Activated CD4-positive, alpha-beta T cell treated with anti-CD3 and anti-CD28 coated beads, Interleukin-2, amount 50 U/mL, for 24 hours (primary cell): Measurements from ENCODE around the gene ACBD3.

Source experiments
- DNase-seq, 2 donors: peaks; one replicate each; pipeline ENCODE4 v3.0.0-alpha.2; 2020; ENCODE audit warnings: low read depth in 1 of 2, low spot score in 1 of 2

Gene ACBD3

GRCh38 chr1:226134170-226135058, 52.1 kb downstream of the ACBD3 start:
- no peak for DNase-seq

GRCh38 chr1:226133504-226134123, 52.9 kb downstream of the ACBD3 start:
- no peak for DNase-seq

- no peak for DNase-seq
Observed at GRCh38 chr1:226132728-226133503, 53.6 kb downstream of the ACBD3 start.

DNA sequence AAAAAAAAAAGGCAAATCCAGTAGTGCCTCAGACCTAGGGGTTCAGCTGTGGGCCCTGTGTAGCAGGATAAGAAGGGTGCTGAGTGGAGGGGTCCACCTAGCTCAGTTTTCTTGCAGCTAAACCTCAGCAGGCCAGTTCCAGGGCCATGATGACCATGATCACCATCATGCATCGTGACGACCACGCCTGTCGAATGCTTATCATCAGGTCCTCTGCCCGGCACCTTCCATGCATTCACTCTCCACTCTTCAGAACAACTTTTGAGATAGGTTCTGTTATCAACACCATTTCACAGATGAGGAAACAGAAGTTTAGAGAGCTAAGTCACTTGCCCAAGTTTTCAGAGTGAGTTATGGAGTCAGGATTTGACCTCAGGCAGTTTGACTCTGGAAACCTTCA, 54.9 kb downstream of the ACBD3 start:
- no peak for DNase-seq

GRCh38 chr1:226129230-226129629, 57.3 kb downstream of the ACBD3 start:
- DNase-seq, result no peak

DNA sequence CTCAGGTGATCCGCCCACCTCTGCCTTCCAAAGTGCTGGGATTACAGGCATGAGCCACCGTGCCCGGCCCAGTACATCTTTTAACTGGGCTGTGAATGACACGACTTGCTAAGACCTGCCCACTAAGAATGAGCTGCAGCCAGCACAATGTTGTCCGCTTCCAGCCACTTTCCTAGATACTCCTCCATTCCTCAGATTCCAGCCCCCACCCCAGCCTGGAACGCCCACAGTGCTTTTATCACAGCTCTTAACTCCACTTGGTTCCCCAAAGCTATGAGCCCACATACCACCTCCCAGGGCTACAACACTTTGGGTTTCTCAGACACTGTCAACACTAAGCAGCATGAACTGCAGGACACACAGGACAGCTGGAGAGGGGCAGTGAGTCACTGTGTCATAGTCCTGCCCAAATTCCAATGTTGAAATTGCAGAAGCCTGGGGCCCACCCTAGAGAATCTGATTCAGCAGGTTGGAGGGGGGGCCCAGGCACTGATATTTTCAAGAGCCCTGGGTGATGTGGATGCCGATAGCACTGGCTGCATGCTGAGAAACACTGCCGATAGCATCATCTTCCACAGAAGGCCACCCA, 58.0 kb downstream of the ACBD3 start:
- DNase-seq, result no peak

DNA sequence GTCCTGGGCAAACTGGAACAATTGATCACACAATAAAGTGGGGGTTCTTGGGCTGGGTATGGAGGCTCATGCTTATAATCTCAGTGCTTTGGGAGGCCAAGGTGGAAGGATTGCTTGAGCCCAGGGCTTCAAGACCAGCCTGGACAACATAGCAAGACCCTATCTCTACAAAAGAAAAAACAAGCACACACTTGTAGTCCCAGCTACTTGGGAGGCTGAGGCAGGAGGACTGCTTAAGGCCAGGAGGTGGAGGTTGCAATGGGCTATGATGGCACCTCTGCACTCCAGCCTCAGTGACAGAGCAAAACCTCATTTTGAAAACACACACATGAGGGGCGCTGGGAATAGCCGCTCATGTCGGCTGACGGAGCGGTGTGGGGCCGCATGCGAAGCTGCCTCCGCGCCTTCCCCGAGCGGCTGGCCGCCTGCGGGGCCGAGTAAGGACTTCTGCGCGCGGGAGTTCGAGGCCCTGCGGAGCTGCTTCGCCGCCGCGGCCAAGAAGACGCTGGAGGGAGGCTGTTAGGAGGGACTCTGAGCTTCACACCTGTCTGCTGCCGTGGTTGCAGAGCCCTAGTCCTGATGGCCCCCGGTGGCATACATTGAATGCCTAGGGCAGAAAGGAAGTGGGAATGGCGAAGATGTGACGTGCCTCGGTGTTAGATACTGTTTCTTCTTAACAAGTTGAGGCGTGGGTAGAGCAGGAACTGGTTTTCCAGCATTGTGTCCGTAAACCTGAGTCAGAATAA, 59.5 kb downstream of the ACBD3 start:
- DNase-seq, result no peak

DNA sequence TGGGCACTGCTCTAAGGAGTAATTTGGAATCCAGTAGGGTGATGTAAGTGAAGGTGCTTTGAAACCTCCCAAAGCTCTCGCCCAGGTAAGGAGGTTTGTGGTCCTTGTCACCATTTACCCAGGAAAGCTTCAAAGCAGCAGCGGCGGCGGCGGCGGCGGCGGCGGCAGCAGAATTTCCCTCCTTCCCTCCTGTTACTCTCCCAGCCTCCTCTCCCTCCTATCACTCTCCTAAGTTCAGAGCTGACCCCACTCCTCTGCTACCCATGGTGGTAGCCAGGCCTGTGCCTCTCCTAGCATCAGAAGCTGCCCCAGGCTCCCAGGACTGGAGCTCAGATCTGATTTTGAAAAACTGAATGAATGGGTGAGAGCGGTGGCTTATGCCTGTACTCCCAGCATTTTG, 60.7 kb downstream of the ACBD3 start:
- DNase-seq, result no peak

DNA sequence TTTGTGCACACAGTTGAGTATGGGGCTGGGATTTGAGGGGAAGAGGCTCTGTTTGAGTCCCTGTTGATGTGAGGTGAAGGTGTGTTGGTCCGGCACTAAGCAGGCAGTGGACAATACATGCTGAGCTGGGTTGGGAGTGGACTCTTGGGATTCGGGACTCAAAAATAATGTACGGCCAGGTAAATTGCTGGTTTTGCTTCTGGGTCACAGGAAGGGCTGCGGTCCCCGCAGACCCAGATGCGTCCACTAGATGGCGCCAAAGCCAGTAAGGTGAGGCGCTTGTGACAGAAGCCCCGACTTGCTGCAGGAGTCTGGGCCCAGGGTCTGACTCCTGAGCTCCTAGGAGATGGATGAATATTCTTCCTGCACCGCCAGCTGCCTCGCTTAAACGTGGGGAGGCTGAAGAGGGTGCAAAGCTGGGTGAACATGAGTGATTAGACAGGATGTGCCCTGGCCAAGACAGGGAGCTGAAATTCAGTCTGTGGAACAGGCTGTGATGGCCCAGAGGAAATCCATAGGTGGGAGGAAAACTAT, 61.4 kb downstream of the ACBD3 start:
- peak; percentile 86 to 87 for DNase-seq

DNA sequence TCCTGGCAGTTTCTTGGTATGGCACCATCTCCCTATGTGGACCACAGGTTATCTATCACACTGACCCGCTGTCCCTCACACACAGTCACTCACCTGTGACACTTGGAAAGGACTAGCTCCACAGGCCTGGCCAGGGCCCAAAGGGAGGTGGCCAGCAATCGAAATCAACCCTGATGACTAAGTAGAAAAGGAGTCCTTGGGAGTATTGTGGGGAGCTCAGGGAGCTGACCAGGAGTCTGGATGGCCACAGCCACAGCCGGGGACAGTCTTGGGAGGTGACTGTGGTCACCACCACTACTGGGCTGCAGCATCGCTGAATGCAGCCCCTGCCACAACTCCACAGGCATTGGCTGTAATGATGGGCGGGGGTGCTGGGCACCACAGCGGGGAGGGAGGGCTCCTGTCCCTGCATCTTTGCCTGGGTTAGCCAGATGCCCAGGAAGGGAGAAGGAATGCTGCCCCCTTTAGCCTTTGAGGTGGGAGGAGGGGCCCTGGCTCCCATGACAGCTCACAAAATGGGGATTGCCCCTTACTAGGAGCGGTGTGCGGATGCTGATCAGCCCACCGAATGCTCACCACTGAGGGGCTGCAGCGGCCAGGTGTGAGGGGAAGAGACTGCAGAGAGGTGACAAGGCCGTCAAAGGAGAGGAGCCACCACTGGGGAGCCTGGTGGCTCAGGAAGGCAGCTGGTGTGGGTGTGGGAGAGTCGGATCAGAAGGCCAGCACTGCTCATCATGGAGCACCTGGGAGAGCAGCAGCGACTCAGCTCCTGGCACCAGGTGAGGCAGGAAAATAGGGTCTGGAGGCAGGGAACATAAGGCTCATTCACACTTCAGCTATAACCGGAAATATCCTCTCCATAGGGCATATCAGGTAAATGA, 62.7 kb downstream of the ACBD3 start:
- DNase-seq, result no peak

DNA sequence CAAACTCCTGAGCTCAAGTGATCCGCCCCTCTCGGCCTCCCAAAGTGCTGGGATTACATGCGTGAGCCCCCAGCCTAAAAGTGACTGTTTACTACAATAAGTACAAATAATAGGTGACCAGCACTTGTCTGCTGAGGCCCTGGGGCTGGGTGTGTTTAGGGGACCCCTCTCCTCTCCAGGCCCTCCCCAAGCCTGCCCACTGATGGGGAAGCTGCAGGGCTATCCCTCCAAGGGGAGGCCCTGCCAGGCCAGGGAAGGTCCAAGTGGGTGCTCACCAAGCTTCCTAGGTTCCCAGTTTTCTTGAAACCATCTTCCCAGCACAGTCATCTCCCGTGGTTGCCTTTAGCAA, 63.4 kb downstream of the ACBD3 start:
- no peak for DNase-seq

GRCh38 chr1:226121587-226122400, 64.7 kb downstream of the ACBD3 start:
- DNase-seq, result peak; percentile 44 to 63

DNA sequence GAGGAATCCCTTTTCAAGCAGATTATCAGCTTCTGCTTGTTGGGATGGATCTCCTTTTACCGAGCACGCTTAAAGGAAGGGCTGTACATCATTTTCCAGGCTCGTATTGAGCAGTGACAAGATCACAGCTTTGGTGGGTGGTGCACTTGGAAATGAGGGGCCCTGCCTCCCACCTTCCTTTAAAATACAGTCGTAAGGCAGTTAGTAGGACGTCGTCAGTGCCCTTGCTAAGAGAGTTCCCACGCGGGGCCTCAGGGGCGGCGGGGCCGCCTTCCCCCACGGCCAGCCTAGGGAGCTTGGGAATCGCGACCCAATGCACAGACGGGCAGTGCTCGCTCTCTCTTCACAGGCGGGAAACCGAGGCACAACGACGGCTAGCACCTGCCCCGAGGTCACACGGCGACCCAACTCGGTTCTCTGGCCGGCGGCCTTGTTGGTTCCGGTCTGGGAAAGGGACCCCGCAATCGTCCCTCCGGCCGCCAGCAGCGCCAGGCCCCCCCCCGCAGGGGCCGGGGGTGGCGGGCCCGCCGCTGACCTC, 65.4 kb downstream of the ACBD3 start:
- no peak for DNase-seq

DNA sequence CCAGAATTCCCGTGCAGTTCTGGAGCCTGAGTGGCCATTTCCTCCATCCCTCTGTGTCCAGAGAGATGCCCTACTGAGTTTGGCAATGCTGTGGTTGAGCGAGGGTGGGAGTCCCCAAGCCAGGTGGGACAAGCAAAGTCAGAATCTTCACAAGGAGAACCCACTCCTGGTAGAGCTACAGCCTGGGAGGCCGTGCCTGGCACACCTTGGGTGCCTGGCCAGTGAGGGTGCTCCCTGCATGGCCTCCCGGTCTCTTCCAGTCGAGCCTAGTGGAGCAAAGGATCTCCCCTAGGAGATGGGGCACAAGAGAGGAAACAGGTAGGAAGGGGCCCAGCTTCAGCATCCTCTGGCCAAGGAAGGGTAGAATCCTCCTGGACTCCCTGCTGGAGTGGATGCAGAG, 66.1 kb downstream of the ACBD3 start:
- DNase-seq, result no peak

GRCh38 chr1:226119169-226119568, 67.4 kb downstream of the ACBD3 start:
- no peak for DNase-seq

DNA sequence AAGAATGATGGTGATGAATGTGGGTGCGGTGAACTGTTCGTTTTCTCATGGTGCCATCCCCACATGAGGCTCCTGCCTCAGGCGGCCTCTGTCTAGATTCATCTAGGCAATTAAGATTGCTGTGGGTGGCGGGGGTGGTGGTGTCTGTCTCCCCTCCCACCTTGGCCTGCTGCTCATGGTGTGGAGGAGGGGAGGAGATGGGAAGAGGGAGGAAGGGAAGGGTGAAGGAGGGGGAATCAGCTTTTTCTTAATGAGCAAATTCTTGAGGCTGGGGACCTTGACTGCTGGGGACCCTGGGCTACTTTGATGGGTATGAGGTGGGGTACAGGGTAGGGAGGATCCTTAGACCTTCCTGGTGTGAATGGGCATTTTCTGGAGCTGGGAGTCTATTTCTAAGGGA, 68.2 kb downstream of the ACBD3 start:
- DNase-seq, result no peak

- DNase-seq, result no peak
Observed at GRCh38 chr1:226117330-226117729, 69.2 kb downstream of the ACBD3 start.

GRCh38 chr1:226116673-226117072, 69.9 kb downstream of the ACBD3 start:
- no peak for DNase-seq

DNA sequence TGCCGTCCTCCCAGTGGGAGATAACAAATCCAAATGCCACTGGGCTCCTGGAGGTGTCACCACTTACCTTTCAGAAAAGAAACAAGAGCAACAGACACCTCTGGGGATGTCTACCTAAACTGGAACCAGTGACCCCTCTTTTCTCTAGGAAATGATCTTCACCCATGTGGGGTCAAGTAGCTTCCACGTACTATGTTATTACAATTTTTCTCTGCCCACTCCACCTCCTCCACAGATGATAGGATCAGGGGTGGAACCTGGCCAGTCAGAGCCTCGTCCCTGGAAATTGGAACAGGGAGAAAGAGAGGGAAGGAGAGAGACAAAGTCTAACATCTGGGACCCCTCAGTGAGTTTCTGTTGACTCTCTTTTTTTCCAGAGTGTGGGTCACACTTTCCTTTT, 73.9 kb downstream of the ACBD3 start:
- DNase-seq, result no peak
